ENCODE measurements around the gene RSF1. TPM values are rescaled to one million over a fixed set of nuclear protein-coding genes. Genes with fewer than 3 reads are reported as not detected.

RSF1 gene
- polyA plus RNA-seq, 1 donor (not counting 4 experiments of a cell fraction or from before 2014, with no cell fraction given) = 20.9 TPM

- Histone ChIP-seq H3K36me3 (ENCODE audit: control insufficient read depth in 2 of 2, extremely low read depth in 1 of 2, insufficient read depth in 2 of 2, low read length in 2 of 2) (peaks cover 0 to 5% of the 10 kb centered on the region in 2 experiments), H3K9ac (ENCODE audit: control insufficient read depth, extremely low read depth, insufficient read depth, low read length) (no peak overlapping the region), H3K4me3 (ENCODE audit: control insufficient read depth in 2 of 3, extremely low read depth in 1 of 3, insufficient read depth in 2 of 3, low read depth in 1 of 3, low read length in 3 of 3) (no peak overlapping the region), H2AFZ (ENCODE audit: control insufficient read depth, low read length) (no peak overlapping the region), H4K20me1 (ENCODE audit: control insufficient read depth, extremely low read depth, insufficient read depth, low read length) (no peaks in the 10 kb centered on the region), H3K27ac (ENCODE audit: control insufficient read depth, insufficient read depth, low read length) (no peak overlapping the region), H3K9me1 (ENCODE audit: control insufficient read depth, extremely low read depth, insufficient read depth, low read length) (no peaks in the 10 kb centered on the region), H3K79me2 (ENCODE audit: control insufficient read depth, insufficient read depth, low read length) (no peaks in the 10 kb centered on the region), H3K27me3 (ENCODE audit: control insufficient read depth, extremely low read depth, insufficient read depth, low read length) (no peaks in the 10 kb centered on the region), H3K9me3 (ENCODE audit: control insufficient read depth, low read depth, low read length) (peaks cover 5% of the 10 kb centered on the region), H3K4me1 (ENCODE audit: control insufficient read depth, extremely low read depth, insufficient read depth, low read length) (no peaks in the 10 kb centered on the region), H3K4me2 (ENCODE audit: control insufficient read depth, extremely low read depth, insufficient read depth, low read depth, low read length) (no peak overlapping the region)
- FAIRE-seq (no peak), DNase-seq (ENCODE audit: low read depth, low spot score) (no peak)
- TF ChIP-seq, protein P1, sequence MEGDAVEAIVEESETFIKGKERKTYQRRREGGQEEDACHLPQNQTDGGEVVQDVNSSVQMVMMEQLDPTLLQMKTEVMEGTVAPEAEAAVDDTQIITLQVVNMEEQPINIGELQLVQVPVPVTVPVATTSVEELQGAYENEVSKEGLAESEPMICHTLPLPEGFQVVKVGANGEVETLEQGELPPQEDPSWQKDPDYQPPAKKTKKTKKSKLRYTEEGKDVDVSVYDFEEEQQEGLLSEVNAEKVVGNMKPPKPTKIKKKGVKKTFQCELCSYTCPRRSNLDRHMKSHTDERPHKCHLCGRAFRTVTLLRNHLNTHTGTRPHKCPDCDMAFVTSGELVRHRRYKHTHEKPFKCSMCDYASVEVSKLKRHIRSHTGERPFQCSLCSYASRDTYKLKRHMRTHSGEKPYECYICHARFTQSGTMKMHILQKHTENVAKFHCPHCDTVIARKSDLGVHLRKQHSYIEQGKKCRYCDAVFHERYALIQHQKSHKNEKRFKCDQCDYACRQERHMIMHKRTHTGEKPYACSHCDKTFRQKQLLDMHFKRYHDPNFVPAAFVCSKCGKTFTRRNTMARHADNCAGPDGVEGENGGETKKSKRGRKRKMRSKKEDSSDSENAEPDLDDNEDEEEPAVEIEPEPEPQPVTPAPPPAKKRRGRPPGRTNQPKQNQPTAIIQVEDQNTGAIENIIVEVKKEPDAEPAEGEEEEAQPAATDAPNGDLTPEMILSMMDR (optimal IDR thresholded peaks at IDR 0.05 in 1 of 3, IDR thresholded peaks at IDR 0.05 in 1 of 3, conservative IDR thresholded peaks at IDR 0.05 in 1 of 3; ENCODE audit: extremely low read depth in 1 of 3, insufficient read depth in 2 of 3, low read length in 3 of 3) = no peak
- TF ChIP-seq EZH2 (IDR thresholded peaks at IDR 0.05; ENCODE audit: low read length) = no peak
- dilution Hi-C loops (cut with MboI; ENCODE audit: extremely low pct_ligation_motif_present, low sequenced_read_pairs) = no loop called here
Measured at GRCh38 chr11:77729063-77729462, 91.5 kb downstream of the RSF1 start.

DNA sequence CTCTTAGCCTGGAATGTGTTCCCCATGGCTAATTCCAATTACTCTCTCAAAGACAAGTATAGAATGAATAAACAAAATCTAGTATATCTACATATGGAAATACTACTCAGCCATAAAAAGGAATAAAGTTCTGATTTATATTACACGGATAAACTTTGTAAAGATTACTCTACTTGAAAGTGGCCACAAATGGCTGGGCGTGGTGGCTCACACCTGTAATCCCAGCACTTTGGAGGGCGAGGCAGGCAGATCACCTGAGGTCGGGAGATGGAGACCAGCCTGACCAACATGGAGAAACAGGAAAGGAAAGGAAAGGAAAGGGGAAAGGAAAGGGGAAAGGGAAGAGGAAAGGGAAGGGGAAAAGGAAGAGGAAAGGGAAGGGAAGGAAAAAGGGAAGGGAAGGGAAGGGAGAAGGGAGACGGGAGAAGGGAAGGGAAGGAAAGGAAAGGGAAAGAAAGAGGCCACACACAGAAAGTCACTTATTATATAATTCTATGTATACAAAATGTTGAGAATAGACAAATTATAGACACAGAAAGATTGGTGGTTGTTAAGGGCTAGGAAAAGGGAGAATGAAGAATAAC, 92.2 kb downstream of the RSF1 start:
- TF ChIP-seq EZH2 (IDR thresholded peaks at IDR 0.05; ENCODE audit: low read length) = no peak
- TF ChIP-seq, protein P1 (optimal IDR thresholded peaks at IDR 0.05 in 1 of 3, IDR thresholded peaks at IDR 0.05 in 1 of 3, conservative IDR thresholded peaks at IDR 0.05 in 1 of 3; ENCODE audit: extremely low read depth in 1 of 3, insufficient read depth in 2 of 3, low read length in 3 of 3) = no peak

More for the DNA sequence above, 92.2 kb downstream of the RSF1 start:
- Histone ChIP-seq H3K36me3 (ENCODE audit: control insufficient read depth in 2 of 2, extremely low read depth in 1 of 2, insufficient read depth in 2 of 2, low read length in 2 of 2) (peaks cover 0 to 5% of the 10 kb centered on the region in 2 experiments), H3K79me2 (ENCODE audit: control insufficient read depth, insufficient read depth, low read length) (no peaks in the 10 kb centered on the region), H3K27me3 (ENCODE audit: control insufficient read depth, extremely low read depth, insufficient read depth, low read length) (no peaks in the 10 kb centered on the region), H3K9me3 (ENCODE audit: control insufficient read depth, low read depth, low read length) (peaks cover 5% of the 10 kb centered on the region), H3K9me1 (ENCODE audit: control insufficient read depth, extremely low read depth, insufficient read depth, low read length) (no peaks in the 10 kb centered on the region), H3K27ac (ENCODE audit: control insufficient read depth, insufficient read depth, low read length) (no peak overlapping the region), H3K4me2 (ENCODE audit: control insufficient read depth, extremely low read depth, insufficient read depth, low read depth, low read length) (no peak overlapping the region), H2AFZ (ENCODE audit: control insufficient read depth, low read length) (no peak overlapping the region), H4K20me1 (ENCODE audit: control insufficient read depth, extremely low read depth, insufficient read depth, low read length) (no peaks in the 10 kb centered on the region), H3K4me1 (ENCODE audit: control insufficient read depth, extremely low read depth, insufficient read depth, low read length) (no peaks in the 10 kb centered on the region), H3K4me3 (ENCODE audit: control insufficient read depth in 2 of 3, extremely low read depth in 1 of 3, insufficient read depth in 2 of 3, low read depth in 1 of 3, low read length in 3 of 3) (no peak overlapping the region), H3K9ac (ENCODE audit: control insufficient read depth, extremely low read depth, insufficient read depth, low read length) (no peak overlapping the region)
- FAIRE-seq (no peak), DNase-seq (ENCODE audit: low read depth, low spot score) (no peak)
- dilution Hi-C loops (cut with MboI; ENCODE audit: extremely low pct_ligation_motif_present, low sequenced_read_pairs) = no loop called here
